Thymus (tissue), 11 donors: ENCODE results near the gene SS18L1. TPM values are rescaled to one million over a fixed set of nuclear protein-coding genes. Genes with fewer than 3 reads are reported as not detected.

Experiments used
- DNase-seq, 9 donors: peaks; one replicate each; pipeline ENCODE4 v3.0.0-alpha.2; 2013; ENCODE audit warnings: low spot score in 9 of 9, low read depth in 6 of 9, missing footprints in 1 of 9
- H3K27ac ChIP-seq, 2 donors: one replicate each; pipeline ENCODE4 v1.5.1; 2013; ENCODE audit warnings: control low read depth in 1 of 2, low read depth in 1 of 2, low read length in 1 of 2, mild to moderate bottlenecking in 1 of 2, moderate library complexity in 1 of 2
- H3K27me3 ChIP-seq, 2 donors: one replicate each; pipeline ENCODE4 v1.5.1; 2013; ENCODE audit warnings: low read length in 1 of 2; ENCODE audit not compliant: control insufficient read depth in 2 of 2, insufficient read depth in 1 of 2
- H3K36me3 ChIP-seq, 2 donors: one replicate each; pipeline ENCODE4 v1.5.1; 2013; ENCODE audit warnings: low read length in 1 of 2, mild to moderate bottlenecking in 1 of 2, moderate library complexity in 1 of 2; ENCODE audit not compliant: control insufficient read depth in 2 of 2, insufficient read depth in 2 of 2
- H3K4me1 ChIP-seq, 2 donors: one replicate each; pipeline ENCODE4 v1.5.1; 2013; ENCODE audit warnings: low read length in 2 of 2; ENCODE audit not compliant: control insufficient read depth in 2 of 2, insufficient read depth in 2 of 2
- H3K4me3 ChIP-seq, 2 donors: one replicate each; pipeline ENCODE4 v1.5.1; 2013; ENCODE audit warnings: low read length in 2 of 2, control low read depth in 1 of 2, mild to moderate bottlenecking in 1 of 2
- H3K9me3 ChIP-seq, 2 donors: one replicate each; pipeline ENCODE4 v1.5.1; 2013; ENCODE audit warnings: low read length in 1 of 2, mild to moderate bottlenecking in 1 of 2; ENCODE audit not compliant: control insufficient read depth in 2 of 2, insufficient read depth in 1 of 2
- WGBS: extraction: QIAGEN DNeasy Blood & Tissue Kit; methylation state at CpG from one replicate; pipeline ENCODE4 v1.1.7; 2013; 5-methylcytosine and 5-hydroxymethylcytosine counted together
- polyA plus RNA-seq: library from polyadenylated mRNA; stranded (reverse); fragments of 200-250 nt; gene quantifications from one replicate; pipeline ENCODE4 v1.2.3, GENCODE V29; 2013
- total RNA-seq: library from RNA; stranded (reverse); fragments of 120-200 nt; gene quantifications from one replicate; pipeline ENCODE4 v1.2.4, GENCODE V29; 2013
- donor health status: healthy.

Gene SS18L1
- total and polyA plus RNA-seq, 2 donors, result 6.2 to 22.3 TPM

- H3K36me3 ChIP-seq, result no peaks in the 10 kb centered on the region
- peak in 3 of 9 donors; percentile 35 to 66 (median 42) for DNase-seq
- H3K27me3 ChIP-seq, result peaks cover 0 to 13% of the 10 kb centered on the region in 2 donors
- H3K4me3 ChIP-seq, result no peak overlapping the region
- peak overlapping the region; percentile 10 for H3K27ac ChIP-seq
- WGBS, result 72% methylated on average over 21 of the region's 21 CpGs
- peaks cover 37 to 51% of the 10 kb centered on the region in 2 donors for H3K4me1 ChIP-seq
- H3K9me3 ChIP-seq, result peaks cover 0 to 14% of the 10 kb centered on the region in 2 donors
These were observed 25.2 kb upstream of the SS18L1 start for GRCh38 chr20:62118113-62119043.

- Histone ChIP-seq H3K27ac (no peak overlapping the region), H3K4me3 (no peak overlapping the region), H3K4me1 (peaks cover 44 to 59% of the 10 kb centered on the region in 2 donors), H3K9me3 (peaks cover 0 to 8% of the 10 kb centered on the region in 2 donors), H3K27me3 (peaks cover 0 to 13% of the 10 kb centered on the region in 2 donors), H3K36me3 (peaks cover 0 to 3% of the 10 kb centered on the region in 2 donors)
- 90% methylated on average over 5 of the region's 5 CpGs for WGBS
- DNase-seq, result no peak
These were observed 24.5 kb upstream of the SS18L1 start for GRCh38 chr20:62119115-62119514.

- Histone ChIP-seq H3K9me3 (peaks cover 0 to 6% of the 10 kb centered on the region in 2 donors), H3K36me3 (peaks cover under 1 to 9% of the 10 kb centered on the region in 2 donors), H3K4me3 (no peak overlapping the region), H3K4me1 (peaks cover 45 to 63% of the 10 kb centered on the region in 2 donors), H3K27me3 (peaks cover 0 to 13% of the 10 kb centered on the region in 2 donors), H3K27ac (no peak overlapping the region)
- 93% methylated on average over 10 of the region's 10 CpGs for WGBS
- DNase-seq, result no peak
These were observed 23.8 kb upstream of the SS18L1 start for GRCh38 chr20:62119591-62120364.

GRCh38 chr20:62120365-62120762, 23.2 kb upstream of the SS18L1 start:
- no peak overlapping the region for H3K4me3 ChIP-seq
- H3K27me3 ChIP-seq, result peaks cover 0 to 10% of the 10 kb centered on the region in 2 donors
- H3K27ac ChIP-seq, result no peak overlapping the region
- peaks cover 0 to 4% of the 10 kb centered on the region in 2 donors for H3K9me3 ChIP-seq
- peaks cover 45 to 63% of the 10 kb centered on the region in 2 donors for H3K4me1 ChIP-seq
- no peak for DNase-seq
- 98% methylated on average over 5 of the region's 5 CpGs for WGBS
- H3K36me3 ChIP-seq, result peaks cover 6 to 15% of the 10 kb centered on the region in 2 donors

- peak overlapping the region; percentile 54 to 92 for H3K4me3 ChIP-seq
- no peak for DNase-seq
- H3K27ac ChIP-seq, result peak overlapping the region; percentile 88 to 91
- peaks cover 0 to 4% of the 10 kb centered on the region in 2 donors for H3K9me3 ChIP-seq
- H3K27me3 ChIP-seq, result peaks cover 0 to 10% of the 10 kb centered on the region in 2 donors
- WGBS, result 25% methylated on average over 45 of the region's 45 CpGs
- peaks cover 15 to 22% of the 10 kb centered on the region in 2 donors for H3K36me3 ChIP-seq
- peaks cover 45 to 63% of the 10 kb centered on the region in 2 donors for H3K4me1 ChIP-seq
These were observed 22.4 kb upstream of the SS18L1 start for GRCh38 chr20:62120990-62121775.

GRCh38 chr20:62121776-62122653, 21.6 kb upstream of the SS18L1 start, which contains the start of gene LSM14B:
Gene LSM14B, plus strand, starts transcription at chr20:62122475. Its CDS starts 192 bp downstream, at chr20:62122667.
- DNase-seq, result peak; percentile 78 to 99 (median 97)
- Histone ChIP-seq H3K27ac (peak within 1 kb of the TSS; percentile 88 to 91), H3K4me3 (peak within 1 kb of the TSS; percentile 54 to 92), H3K36me3 (peaks cover 21 to 30% of the 10 kb centered on the region in 2 donors), H3K27me3 (peaks cover 0 to 10% of the 10 kb centered on the region in 2 donors), H3K4me1 (peaks cover 44 to 61% of the 10 kb centered on the region in 2 donors), H3K9me3 (peaks cover 0 to 4% of the 10 kb centered on the region in 2 donors)
- under 1% methylated on average over 124 of the region's 124 CpGs for WGBS

- 1% methylated on average over 77 of the region's 77 CpGs for WGBS
- Histone ChIP-seq H3K36me3 (peaks cover 30 to 38% of the 10 kb centered on the region in 2 donors), H3K27ac (peak overlapping the region; percentile 71 to 91), H3K27me3 (peaks cover 0 to 3% of the 10 kb centered on the region in 2 donors), H3K9me3 (peaks cover 0 to 4% of the 10 kb centered on the region in 2 donors), H3K4me1 (peaks cover 35 to 53% of the 10 kb centered on the region in 2 donors), H3K4me3 (peak overlapping the region; percentile 54 to 92)
- peak in 3 of 9 donors; percentile 59 to 75 (median 60) for DNase-seq
These were observed 20.7 kb upstream of the SS18L1 start for GRCh38 chr20:62122654-62123449.
